Stimulated activated naive CD4-positive, alpha-beta T cell (primary cell): ENCODE data around the gene MMP21.

Source experiments
- DNase-seq, 6 experiments: peaks; one replicate each; lab custom pipeline; 2025; lab: John Stamatoyannopoulos, UW

MMP21 gene, protein sequence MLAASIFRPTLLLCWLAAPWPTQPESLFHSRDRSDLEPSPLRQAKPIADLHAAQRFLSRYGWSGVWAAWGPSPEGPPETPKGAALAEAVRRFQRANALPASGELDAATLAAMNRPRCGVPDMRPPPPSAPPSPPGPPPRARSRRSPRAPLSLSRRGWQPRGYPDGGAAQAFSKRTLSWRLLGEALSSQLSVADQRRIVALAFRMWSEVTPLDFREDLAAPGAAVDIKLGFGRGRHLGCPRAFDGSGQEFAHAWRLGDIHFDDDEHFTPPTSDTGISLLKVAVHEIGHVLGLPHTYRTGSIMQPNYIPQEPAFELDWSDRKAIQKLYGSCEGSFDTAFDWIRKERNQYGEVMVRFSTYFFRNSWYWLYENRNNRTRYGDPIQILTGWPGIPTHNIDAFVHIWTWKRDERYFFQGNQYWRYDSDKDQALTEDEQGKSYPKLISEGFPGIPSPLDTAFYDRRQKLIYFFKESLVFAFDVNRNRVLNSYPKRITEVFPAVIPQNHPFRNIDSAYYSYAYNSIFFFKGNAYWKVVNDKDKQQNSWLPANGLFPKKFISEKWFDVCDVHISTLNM

GRCh38 chr10:125775491-125776106 lies at the start of gene MMP21:
MMP21 (minus strand) TSS chr10:125775821; CDS start chr10:125775821, 0 bp downstream.
- DNase-seq: no peak

DNA sequence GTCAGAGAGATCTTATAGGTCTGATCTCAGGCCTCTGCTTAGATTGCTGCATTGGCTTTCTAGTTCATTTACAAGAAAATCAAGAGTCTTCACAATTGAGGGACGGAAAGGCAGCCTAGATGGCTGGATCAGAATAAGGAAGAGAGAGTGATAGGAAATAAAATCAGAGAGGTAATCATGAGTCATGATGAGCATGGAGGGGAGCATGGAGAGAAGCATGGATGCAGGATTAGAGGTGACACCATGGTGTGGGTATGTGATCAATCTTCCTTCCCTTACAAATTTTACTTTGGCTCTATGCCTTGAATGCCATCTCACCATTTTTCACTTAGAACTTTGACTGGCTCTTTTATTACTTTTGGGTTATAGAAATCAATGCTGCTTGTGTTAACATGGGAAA lies 49.1 kb upstream of the MMP21 start:
- no peak for DNase-seq

- no peak for DNase-seq
Measured at GRCh38 chr10:125823663-125824251, 48.1 kb upstream of the MMP21 start.

GRCh38 chr10:125822878-125823662 lies 47.4 kb upstream of the MMP21 start, which contains the start of the genes BCCIP and UROS:
BCCIP (plus strand) TSS chr10:125823546; CDS start chr10:125823558, 12 bp downstream.
UROS (minus strand) TSS chr10:125823258; CDS start chr10:125816499, 6,759 bp downstream.
- peak; percentile 88 to 100 (median 92) for DNase-seq

- DNase-seq: no peak
Measured at GRCh38 chr10:125820701-125821100, 45.1 kb upstream of the MMP21 start.

- DNase-seq: no peak
Measured at GRCh38 chr10:125817337-125817946, 41.8 kb upstream of the MMP21 start.

DNA sequence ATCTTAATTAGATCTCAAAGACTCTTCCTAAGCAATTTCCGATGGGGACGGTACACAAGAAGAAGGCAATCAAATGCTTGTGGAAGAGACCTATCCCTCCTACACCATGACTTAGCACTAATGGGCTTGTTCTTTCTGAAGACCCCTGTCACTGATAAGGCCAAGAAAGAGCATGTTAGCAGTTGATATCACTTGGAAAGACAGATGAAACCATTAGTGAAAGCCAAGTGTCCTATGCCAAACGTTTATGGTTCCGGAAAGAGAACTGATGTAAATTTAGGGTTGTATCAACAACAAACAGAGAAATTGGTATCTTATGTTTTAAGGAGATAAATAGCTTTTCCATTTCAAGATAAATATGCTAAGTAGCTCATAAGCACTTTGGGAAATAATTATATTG lies 40.9 kb upstream of the MMP21 start:
- no peak for DNase-seq

DNA sequence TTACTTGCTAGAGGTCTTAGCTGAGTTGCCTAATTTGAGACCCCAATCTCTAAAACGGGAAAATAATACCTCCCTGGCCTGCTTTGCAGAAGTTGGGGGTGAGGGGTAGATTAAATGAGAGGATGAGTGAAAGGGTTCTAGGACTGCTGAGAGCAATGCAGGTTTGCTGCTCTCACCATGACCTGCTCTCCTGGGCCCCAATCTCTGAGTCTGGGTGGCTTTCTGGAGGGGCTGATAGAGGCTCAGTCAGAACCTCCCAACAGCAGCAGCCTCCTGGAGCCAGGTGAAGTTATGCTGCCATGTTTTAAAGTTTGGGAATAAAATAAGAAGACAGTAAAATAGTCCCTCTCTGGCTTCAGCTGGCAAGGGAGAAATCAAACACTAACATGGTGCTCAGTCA lies 40.1 kb upstream of the MMP21 start:
- no peak for DNase-seq

DNA sequence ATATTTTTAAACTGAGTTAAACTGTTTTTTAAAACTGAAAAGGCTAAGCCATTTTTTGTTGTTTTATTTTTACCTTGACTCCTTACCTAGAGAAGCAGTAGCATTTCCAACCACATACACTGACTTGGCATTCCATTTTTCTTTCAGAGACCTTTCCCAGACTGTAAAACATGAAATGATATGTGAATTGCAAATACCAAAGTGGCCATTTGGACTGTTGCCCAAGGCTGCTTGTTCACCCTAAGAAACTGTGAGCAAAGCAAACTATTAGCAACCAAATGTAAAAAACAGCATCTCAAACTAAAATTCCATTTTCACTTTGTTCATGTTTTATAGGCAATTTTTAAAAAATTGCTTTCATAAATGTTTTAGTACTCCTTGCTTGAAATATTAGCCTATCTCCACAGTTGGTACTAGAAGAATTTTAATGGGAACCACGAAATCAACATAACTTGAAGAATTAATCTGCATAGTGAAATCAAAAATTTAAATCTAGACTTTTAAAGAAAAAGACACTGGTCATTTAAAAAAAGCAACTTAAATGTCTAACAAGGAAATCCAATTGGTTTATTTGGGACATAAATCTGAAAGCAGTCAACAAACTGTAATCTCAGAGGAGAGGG lies 36.6 kb upstream of the MMP21 start:
- DNase-seq: no peak

DNA sequence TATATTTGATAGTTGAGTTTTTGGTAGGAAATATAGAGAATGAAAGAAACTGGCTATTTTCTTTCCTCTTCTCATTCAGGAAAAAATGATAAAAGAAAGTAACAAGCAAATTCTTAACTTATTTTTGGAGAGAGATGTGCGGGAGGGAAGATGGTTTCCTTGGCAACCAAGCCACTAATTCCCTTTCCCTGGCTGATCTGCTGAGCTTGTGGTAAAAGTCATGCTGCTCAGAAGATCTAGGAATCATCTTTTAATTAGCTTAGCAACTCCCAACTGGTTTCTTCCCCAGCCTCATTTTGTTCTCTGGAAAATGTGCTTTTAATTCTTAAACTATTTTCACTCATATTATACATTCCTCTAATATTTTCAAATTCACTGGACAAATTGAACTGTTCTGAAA lies 35.6 kb upstream of the MMP21 start:
- no peak for DNase-seq

GRCh38 chr10:125808047-125808446 lies 32.4 kb upstream of the MMP21 start:
- no peak for DNase-seq

DNA sequence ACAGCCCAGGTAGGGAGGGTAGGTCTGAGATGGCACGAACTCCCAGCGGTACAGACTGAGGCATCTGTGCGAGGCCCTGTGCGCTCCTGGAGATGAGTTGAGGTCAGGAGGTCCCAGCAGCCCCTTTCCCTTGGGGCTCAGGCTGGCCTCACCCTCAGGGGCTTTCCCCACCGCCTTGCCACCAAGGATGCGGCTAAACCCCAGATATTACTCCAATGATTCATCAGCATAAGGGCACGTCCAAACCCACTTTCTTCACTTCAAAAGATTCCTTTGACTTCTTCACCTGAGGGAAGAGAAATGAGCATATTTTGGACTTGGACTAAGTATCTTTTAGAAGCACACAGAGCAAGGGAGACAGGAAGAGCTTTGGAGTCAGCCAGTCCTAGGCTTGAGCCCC lies 27.1 kb upstream of the MMP21 start:
- no peak for DNase-seq

DNA sequence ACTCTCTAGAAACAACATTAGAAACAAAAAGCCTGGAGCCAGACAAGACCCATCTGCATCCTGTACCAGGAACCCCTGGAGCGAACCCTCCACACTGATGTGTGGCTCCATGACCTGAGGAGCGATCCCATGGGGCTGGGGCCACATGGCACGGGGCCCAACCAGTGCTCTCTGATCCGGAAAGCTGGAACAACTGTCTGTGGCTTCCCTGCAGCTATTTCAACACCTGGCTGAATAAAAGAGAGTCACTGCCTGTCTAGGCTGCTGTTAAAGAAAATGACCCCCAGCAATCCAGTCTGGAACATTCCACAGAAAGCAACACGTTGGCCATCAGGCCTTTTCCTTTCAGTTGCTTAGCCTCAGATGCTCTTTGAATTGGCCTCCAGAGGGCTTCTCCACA lies 26.5 kb upstream of the MMP21 start:
- DNase-seq: no peak

DNA sequence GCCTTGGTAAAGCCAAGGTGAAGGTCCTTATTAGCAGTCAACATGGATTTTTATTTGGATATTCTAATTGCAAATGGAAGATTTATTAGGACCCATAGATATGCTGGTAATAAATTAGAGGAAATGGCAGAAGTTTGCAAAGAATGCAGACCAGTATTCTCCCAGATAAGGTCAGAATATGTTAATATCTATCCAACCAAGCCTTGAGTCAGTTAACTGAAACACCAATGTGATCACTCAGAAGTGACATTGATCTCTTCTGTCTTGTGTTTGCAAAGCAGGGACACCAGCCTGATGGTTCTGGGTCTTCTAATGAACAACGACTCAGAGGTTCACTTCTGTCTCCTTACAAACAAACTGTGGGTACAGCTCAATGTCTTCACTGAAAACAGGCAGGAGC lies 26.0 kb upstream of the MMP21 start:
- DNase-seq: no peak

DNA sequence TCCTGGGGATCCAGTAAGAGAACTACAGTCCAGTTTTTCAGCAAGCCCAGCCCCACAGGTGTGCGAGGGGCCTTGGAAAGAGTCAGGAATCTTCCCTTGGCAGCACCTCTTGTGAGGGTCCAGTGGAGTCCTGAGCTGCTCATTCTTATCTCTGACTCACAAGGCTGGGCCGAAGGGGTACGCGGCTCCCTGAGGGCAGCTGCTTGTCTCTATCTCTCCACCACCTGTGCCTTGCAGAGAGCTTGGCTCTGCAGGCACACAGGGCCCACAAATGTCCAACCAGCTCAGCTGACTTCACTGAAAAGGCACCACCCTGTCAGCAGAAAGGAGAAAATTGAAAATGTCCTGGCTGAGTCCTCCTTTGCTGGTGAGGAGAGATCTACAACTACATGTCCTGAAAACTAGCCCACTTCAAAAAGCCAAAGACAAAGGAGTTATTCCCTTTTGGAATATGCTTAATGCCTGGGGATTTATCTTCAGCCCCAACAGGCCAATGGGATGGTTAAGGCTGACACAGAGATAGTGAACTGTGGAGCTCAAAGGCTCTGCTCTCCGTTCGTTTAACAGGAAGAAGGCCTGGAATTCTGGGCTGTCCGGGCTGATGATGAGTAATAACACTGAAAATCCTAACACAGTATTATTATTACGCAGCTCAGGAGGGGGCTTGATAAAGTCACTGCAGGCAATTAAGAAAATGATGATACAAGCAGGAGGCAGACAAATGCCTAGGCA lies 24.0 kb upstream of the MMP21 start:
- no peak for DNase-seq

GRCh38 chr10:125797994-125798662 lies 22.5 kb upstream of the MMP21 start:
- DNase-seq: no peak

- no peak for DNase-seq
Measured at GRCh38 chr10:125797424-125797823, 21.8 kb upstream of the MMP21 start.

DNA sequence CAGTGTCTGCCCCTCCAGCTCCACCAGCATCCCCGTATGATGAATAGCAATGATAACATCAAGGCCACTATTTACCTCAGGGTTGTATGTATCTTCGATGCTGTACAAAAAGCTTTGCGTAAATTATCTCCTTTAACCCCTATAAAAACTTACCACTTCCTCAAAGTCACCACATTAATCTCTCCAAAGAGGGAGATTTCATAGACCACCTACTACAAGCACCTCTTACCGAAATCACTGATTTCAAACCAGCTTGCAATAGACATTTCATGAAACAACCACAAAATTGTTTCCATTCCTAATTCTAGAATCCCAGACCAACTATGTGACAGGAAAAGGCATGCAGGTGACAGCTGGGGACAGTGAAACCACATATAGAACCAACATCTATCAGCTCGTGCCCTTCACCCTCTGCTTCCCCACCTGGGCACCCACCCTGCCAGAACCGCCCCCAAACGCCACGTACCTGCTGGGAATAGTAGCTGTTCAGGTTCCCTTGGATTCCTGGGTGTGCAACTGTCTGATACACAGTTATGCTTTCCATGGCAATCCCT lies 20.1 kb upstream of the MMP21 start:
- no peak for DNase-seq

DNA sequence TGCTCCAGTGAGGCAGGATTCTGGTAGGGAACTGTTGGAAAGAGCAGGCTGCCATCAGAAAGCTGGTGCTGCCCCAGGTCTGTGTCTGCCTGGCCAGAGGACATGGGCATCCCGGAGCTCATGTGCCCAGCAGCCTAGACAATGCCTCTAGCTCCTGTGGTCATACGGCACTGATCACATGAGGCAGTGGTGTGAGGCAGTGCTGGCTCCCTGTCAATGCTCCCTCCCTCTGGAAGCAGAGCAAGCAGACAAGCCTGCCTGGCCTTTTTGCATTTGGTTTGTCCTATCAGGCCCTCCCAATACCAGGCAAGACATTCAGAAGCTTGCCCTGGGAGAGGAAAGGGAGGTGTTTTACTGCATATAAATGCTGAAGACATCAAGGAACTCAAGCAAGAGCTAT lies 19.5 kb upstream of the MMP21 start:
- DNase-seq: no peak
